GM19467 (cell line): ENCODE data around the gene PID1.

Experiments
- ATAC-seq: cut with Tn5 transposase; IDR thresholded peaks from one replicate; pipeline ENCODE4 v1.9.1; 2021; ENCODE audit warnings: mild to moderate bottlenecking, moderate library complexity; ENCODE audit not compliant: unreplicated experiment

The PID1 gene

DNA sequence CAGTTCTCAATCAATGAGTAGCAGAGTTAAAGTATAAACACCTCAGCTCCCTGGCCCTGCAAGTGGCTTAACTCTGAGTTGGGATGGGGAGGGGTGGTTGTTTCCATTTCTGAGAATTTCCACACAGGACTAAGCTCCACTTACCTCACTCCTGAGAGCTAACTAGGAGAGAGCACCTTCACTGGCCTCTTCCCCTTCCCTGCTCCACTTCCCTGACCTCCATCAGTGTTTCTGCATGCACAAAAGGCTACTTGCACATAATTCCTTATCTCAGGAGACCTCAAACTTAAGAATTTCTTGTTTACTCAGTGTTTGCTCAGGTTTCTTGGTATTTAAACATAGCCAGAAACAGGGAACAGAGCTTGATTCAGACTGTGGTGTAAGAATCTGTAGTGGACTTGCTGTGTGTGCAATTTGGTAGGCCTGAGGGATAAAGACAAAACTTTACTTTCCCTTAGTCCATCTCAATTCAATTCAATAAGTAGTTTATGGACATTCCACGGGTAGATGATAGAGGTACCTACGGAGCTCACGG, 97.2 kb downstream of the PID1 start:
- no peak for ATAC-seq

DNA sequence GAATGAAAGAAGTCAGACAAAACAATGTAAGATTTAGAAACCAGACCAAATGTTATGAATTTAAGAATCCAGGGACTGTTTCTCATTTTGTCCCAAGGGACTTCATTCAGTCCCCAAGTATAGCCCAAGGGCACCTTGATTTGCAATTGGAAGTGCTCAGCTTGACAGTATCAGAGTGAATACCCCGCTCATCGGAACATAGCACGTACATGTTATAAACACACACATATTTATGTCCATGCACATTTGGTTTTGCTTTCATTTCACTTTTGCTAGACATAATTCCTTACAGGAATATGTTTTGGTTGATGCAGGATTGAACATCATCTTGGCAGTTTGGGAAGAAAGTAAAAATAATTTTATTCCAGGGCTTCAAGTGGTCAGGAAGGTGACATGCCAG, 100.2 kb downstream of the PID1 start:
- ATAC-seq: no peak

DNA sequence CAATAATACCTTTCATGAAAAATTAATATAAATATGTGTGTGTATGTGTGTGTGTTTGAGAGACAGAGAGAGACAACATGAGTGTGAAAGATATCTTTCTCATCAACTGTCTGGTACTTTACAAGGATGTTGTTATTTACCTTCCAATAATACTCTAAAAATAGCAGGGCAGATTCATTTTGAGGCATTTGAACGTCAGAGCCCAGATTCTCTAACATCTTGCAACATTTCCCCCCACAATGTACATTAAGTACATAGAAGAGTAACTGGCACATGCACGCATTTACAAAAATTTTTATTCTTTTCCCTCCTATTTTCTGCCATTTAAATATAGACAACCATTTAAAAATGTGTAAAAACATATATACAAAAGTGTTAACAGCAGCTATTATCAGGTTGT, 100.9 kb downstream of the PID1 start:
- ATAC-seq: no peak

DNA sequence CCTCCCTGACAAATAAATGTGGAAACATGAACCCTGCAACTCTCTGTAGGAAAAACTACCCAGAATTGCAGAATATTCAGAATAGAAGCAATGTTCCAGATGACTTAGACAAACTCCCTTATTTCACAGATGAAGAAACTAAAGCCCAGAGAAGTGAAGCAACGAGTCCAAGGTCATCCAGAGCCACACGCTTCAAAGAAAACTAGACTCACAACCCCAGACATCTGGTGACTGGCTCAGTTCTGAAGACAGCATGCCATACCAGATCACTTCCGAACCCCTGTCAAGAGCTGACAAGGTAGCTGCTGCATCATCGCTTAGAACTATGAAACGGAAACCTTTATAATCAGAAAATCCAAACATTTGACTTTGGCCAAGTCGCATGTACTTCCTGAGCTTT, 101.3 kb downstream of the PID1 start:
- ATAC-seq: no peak

DNA sequence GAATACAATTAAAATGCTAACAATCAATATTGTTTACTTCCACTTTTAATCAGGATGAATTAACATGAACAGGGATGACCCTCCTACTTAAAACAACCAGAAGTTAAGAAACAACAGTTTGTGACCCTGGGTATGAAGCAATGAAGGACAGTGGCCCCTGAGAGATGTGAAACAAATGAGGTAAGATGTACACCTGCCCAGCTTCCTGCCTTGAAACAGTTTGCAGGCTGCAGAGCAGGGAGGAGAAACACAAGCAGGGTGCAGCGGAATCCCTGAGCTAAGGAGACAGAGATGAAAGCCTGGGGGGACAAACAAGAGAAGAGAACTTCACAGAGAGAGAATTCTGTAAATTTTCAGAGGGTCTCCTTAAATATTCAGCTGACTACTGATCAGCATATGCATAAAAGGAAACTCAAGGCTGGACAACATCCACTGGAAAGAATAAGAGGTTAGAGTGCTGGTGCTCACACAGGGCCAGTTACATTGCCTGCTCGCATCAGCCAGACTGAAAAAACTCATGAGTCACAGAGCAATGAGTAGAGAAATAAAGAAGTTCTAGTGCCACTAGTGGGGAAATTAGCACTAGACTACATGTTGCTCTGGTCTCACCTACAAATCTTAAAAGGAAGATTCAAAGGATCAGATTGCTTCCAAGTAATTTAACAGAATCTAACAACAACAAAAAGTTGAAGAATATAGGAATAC, 106.4 kb downstream of the PID1 start:
- ATAC-seq: no peak

DNA sequence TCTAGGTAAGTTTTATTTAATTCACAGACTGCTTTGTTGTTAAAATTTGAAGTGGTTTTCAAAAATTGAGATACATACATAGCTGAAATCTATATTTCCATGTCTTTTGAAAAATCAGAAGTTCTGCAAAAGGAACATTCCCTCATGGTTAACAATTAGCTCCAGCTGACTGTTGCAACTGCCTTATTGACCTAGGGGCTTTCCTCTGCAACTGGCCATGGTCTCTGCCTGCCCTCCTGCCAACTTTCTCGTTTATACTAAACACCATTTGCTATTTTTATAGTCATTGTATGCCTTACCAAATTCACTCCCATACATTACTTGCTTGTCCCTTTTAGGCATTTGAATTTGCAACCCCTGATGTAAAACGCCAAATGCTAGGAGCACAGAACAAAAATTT, 107.2 kb downstream of the PID1 start:
- no peak for ATAC-seq

DNA sequence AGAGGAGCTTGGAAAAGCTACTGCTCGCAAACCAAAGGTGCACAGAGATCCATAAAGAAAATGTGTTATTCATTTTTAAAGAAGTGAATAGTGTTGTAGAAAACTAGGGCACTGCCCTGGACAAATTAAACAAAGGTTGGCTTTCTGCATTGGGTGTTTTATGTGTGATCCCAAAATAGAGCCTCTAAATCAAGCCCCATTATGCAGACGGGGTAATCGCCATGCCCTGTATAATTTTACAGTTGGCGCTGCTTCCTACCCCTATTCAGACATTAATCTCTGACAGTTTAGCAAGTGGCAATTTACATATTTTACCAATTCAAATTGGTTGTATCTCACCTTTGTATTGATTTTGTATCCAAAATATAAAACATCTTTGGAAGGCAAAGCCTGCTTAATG, 109.1 kb downstream of the PID1 start:
- ATAC-seq: no peak

DNA sequence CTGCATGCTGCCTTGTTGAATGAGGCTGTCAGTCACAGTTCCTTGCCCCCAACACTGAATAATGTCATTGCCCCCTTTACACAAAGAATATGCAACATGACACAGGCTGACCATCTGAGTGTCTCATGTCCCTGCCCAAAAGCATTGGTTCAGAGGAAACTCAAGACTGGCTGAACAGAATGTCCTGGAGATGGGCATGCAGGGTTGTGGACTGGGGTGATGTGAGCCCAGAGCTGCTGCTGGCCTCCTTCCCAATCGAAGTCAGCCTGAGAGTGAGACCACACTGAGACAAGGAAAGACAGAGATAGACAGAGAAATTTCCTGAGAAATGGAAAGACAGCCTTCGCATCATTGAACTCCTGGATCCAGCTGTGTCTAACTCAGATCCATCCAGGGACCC, 110.1 kb downstream of the PID1 start:
- no peak for ATAC-seq

DNA sequence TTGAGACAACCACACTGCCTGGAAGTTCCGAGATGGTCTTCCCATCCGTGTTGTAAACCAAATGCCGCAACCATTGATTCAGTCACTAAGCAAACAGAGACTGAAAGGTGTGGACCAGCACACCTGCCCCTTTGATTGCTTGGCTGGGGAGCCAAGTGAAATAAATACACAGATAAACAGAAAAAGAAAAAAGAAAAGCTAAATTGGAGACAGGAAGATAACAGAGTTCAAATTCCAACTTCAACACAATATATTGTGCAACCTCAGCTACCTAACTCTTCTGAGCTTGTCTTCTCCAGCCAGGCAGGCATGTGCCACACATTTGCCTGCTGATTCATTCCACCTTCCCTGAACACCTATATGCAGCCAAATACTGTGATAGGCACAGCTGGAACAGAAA, 110.9 kb downstream of the PID1 start:
- no peak for ATAC-seq

DNA sequence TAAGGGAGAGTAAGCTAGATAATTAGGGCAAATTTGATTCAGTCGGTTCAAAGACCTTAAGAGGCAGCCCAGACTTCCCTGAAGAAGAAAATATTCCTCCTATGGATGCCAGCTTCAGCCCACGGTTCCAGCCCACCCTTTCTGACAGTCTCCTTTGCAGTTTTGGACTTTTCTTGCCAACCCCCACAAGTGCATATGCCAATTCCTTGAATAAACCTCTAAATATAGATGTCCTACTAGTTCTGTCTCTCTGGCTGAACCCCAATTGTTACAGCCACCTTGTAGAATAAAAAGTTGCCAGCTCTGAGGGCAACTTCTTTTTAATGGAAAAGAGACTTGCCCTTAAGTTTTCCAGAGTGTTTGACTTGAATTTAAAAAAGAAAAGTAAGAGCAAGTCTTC, 111.7 kb downstream of the PID1 start:
- ATAC-seq: no peak

DNA sequence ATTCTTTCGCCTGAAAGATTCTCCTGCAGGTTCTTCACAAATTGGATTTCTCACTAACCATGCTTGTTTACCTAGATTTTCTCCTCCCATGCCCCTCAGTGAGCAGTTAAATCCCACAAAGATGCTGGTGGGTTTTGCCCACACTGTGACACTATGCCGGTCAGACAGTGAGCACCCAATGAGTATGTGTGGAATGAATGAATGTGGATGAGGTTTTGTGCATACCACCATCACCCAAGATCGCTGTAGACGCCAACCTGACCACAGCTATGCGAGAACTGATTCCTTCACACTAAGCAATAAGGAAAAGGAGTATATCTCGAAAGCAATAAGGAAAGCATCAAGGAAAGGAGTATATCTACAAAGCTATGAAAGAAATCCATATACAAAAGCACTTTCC, 116.7 kb downstream of the PID1 start:
- no peak for ATAC-seq

DNA sequence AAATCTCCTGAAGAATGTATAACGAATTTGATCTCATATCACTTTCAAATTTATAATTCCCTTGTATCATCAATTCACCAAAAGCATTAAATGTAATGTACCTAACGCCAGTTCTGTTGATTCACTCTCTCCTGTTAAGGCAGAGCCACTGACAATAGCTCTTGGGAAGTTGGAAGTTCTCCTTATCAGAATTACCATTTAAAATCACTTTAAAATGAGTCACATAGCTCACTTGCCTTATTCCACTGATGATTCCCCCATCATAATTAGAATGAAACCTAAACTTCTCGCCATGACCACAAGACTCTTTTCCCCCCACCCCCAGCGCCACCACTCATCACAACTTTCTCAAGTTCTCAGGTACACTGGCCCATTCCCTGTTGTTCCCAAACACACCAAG, 117.1 kb downstream of the PID1 start:
- ATAC-seq: no peak

DNA sequence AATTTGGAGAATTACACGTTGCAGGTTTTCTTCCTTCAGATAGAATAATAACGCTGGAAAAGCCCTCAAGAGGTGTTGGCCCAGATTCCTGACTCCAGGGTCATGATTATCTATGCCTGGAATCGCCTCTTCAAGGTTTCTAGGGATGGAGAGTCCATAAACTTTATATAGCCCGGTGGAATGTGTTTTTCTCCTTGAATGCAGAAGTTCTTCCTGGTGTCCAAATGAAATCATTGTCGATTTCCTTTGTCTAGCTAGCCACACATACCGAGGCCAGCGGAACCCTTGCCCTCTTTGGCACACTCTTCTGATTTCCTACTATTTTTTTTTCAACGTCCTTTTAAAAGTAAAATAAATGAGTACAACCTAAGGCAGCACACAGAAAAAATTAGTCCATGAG, 117.8 kb downstream of the PID1 start:
- no peak for ATAC-seq

DNA sequence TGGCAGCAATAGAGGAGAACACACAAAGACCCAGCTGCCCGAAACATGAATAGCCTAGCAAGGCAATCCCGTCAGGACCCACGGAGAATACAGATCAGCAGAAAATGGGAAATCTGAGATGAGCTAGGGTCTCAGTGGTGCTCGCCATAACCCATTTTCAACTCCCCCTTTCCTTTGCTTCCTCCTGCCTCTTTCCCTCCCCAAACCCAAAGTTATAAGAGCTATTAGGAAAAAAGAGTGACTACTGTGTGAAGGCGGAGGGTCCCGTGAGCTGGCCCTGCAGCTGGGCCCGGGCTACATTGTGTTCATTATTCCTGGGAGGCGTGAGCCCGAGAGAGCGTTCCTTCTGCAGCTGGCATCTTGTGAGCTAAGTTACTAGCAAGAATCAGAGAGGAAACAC, 118.4 kb downstream of the PID1 start:
- no peak for ATAC-seq

DNA sequence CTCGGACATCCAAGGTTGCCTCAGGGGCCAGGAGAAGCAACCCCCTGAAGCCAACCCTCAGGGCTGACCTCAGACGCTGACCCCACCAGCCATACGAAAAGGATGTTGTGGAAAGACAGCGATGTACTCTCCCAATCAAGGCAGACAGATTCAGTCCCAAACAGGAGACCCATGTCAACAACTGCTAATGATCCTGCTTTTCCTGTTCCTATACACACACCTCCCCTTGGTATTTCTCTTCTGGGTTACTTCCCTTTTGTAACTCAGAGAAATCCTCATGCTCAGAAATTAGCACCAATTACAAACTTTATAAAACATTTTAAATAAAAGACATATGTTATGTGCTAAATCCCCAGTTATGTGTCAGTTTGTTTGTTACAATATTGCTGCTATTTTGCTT, 120.8 kb downstream of the PID1 start:
- ATAC-seq: no peak

DNA sequence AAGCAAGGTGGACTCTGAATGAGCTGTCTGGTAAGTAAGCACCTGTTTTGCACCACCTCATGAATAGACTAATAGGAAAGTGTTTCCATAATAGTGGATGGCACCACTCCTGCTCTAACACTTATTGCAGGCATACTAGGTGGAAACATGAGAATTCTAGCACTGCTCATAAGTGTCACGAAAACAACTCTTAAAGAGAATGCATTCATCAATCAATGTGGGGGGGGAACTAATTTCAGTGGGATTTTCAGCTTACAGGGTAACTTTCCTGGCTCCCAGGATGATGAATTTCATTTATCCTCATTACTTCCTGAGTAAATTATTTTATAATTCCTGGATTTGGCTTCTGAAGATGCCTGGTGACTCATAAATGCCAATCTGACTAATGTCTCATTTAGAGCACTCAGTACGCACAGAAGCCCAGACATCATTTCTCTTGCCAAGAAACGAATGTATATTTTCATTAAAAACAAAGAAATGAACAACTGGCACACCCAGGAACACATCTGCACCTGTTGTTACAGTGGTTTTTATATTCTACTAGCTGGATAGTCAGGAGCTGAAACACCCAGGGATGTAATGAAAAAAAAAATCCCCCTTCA, 129.6 kb downstream of the PID1 start:
- no peak for ATAC-seq

DNA sequence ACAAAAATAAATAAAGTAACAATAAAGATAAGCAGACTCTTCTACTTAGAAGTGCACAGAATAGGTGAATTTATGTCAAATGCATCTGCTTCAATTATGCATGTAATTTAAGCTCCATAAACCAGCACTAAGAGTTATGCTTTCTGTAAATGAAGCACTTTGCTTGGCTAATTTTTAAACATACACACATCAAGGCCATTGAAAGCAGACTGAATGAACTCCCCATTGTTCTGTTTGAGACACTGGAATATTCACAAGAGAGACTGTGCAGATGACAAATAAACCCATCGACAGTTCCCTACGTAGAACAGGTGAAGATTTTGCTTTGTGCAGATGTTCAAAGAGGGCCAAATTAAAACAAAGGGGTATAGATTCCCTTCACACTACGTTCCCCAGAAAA, 133.4 kb downstream of the PID1 start:
- no peak for ATAC-seq

DNA sequence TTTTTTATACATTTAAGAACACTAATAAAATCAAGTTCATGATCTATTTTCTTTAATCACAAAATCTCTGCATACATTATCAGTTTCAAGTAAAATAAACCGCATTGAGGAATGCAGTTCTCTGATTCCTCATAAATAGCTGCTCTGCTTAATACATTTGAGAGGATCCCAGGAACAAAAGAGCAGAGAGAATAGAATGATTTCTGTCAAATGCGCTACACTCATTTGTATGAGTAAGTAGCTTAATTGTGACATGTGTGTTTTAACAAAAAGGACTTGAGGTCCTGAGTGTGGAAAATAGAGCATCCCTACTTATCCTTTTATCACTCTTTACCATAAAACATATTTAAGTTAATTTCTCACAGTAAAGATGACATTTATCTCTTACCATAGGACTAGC, 134.0 kb downstream of the PID1 start:
- ATAC-seq: no peak

DNA sequence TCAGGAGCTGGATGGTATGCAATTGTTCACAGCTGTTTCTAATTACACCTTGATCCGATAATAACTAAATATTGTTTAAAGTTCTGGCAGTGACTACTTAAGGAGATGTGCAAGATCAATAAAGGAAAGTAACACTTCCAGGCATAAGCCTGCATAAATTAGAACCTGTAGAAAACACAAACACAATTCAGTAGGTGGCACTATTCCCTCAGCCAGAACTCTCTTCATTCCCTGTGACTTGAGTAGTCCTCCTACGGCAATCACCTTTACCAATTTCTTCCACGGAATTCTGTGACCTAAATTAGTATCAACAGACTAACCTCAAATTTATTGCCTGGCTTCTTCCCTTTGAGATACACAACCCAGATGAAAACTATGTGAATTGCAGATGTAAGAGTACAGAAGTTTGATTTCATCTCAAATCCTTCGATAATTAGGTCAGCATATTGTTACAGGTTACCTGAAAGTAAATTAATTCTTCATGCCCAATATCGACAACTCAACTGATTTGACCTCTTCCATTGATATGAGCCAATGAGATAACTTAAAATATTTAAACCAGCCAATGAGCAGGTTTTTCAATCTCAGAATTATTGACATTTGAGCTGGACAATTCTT, 137.8 kb downstream of the PID1 start:
- no peak for ATAC-seq

DNA sequence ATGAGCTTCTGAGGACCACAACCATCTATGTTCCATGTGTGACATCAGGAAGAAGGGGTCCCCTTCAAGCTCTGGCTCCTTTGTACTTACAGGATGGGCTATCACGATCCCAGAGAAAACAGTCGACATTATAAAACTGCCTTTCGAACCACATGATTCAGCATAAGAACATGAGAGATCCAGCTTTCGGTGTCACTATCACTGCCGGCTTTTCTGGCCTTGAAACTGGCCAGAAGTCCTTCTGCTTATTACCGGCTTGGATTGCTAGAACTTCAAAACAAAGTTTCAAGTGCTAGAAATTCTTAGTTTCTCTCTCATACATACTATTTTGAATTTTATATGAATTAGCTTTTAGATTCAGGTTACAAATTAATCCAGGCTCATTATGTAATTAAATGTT, 138.9 kb downstream of the PID1 start:
- no peak for ATAC-seq

DNA sequence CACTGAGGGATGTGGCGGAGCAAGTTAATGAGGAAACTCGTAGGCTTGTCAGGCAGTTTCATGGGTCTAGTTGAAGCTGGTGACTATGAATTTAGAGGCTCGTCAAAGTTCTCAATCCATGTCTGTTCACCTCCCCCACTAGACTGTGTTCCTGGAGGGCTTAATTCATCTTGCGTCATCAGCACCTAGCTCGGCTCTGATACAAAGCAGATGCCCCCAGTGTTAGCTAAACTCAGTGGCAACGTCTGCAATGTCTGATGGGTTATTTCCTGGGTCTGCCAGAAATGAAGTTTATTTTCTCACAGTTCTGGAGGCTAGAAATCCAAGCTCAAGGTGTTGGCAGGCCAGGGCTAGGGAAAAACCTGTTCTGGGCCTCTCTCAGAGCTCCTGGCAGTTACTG, 140.6 kb downstream of the PID1 start:
- ATAC-seq: no peak

DNA sequence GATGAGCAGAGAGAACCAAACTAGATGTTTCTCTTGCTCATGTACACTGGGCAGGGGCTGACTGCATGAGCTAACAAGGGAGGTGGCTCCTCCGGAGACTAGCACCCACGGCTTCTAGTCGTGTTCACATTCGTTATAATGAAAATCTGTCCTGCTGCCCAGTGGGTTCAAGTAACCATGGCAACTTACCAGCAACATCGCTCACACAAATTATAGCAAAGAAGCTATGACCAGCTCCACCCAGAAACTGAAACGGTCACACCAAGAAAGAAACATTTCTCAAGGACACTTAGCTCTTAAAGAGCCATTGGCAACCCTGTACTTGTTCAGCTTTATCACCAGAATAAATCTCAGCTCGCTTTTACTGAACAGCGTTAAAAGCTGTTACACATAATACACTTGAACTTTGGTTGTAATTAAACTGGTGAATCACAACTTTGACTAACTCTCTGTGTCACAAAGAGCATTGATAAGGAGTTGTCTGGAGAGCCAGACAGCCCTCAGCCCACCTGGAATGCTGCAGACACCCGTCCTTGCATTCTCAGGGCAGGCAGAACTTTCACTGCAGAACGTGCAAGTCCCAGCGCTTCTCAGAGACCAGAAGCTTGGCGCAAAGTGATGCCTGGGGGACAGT, 141.2 kb downstream of the PID1 start:
- ATAC-seq: no peak
